ENCODE data around the gene SLC16A12.

The SLC16A12 gene

GRCh38 chr10:89476150-89476549 is 59.2 kb downstream of the SLC16A12 start:
- no peak overlapping the region for H3K27ac ChIP-seq (ENCODE audit: extremely low read depth, low read depth, low read length)
- CTCF ChIA-PET, result no interaction called here
- POLR2A ChIA-PET, result no interaction called here

GRCh38 chr10:89475591-89475998 is 59.8 kb downstream of the SLC16A12 start:
- ChIA-PET POLR2A (no interaction called here), CTCF (interaction anchor here (0.9 kb wide), 1 partner anchor 10 kb away, joined by 3 read pairs; no protein-coding TSS in a partner anchor)
- no peak overlapping the region for H3K27ac ChIP-seq (ENCODE audit: extremely low read depth, low read depth, low read length)
- H3K4me1 ChIP-seq (ENCODE audit: control insufficient read depth, insufficient read depth, low read length), result no peaks in the 10 kb centered on the region; the same call in 1 of the 2 replicates
- no peaks in the 10 kb centered on the region for H3K9me3 ChIP-seq (ENCODE audit: control insufficient read depth, insufficient read depth, low read depth, low read length)
- H3K4me3 ChIP-seq (ENCODE audit: low read depth, low read length), result no peak overlapping the region
- no peaks in the 10 kb centered on the region for H3K36me3 ChIP-seq (ENCODE audit: control insufficient read depth in 2 of 2, insufficient read depth in 1 of 2, low read length in 2 of 2)
- TF ChIP-seq ZNF423 (tag by site-specific recombination; IDR thresholded peaks at IDR 0.05), result no peak
- no peak for TF ChIP-seq ZNF561 (tag by site-specific recombination; IDR thresholded peaks at IDR 0.05; ENCODE audit: borderline replicate concordance)
- TF ChIP-seq YY2 (tag by site-specific recombination; IDR thresholded peaks at IDR 0.05), result no peak
- no peak for TF ChIP-seq ZNF2 (tag by site-specific recombination; IDR thresholded peaks at IDR 0.05)
- TF ChIP-seq GLIS1 (tag by site-specific recombination; IDR thresholded peaks at IDR 0.05), result no peak
- no peak for TF ChIP-seq MYNN (tag by site-specific recombination; IDR thresholded peaks at IDR 0.05; ENCODE audit: borderline replicate concordance)
- TF ChIP-seq HOXC10 (CRISPR knock-in tag; IDR thresholded peaks at IDR 0.05), result no peak
- no peak for TF ChIP-seq ZNF501 (tag by site-specific recombination; IDR thresholded peaks at IDR 0.05)
- TF ChIP-seq ZEB2 (tag by site-specific recombination; IDR thresholded peaks at IDR 0.05), result no peak
- TF ChIP-seq ZNF645 (tag by site-specific recombination; IDR thresholded peaks at IDR 0.05), result no peak
- no peak for TF ChIP-seq ZNF184 (tag by site-specific recombination; IDR thresholded peaks at IDR 0.05)
- no peak for TF ChIP-seq KLF10 (tag by site-specific recombination; IDR thresholded peaks at IDR 0.05)
- no peak for TF ChIP-seq ZNF610 (tag by site-specific recombination; IDR thresholded peaks at IDR 0.05; ENCODE audit: borderline replicate concordance)
- no peak for TF ChIP-seq ZFP37 (tag by site-specific recombination; IDR thresholded peaks at IDR 0.05)

More at GRCh38 chr10:89476150-89476549, 59.2 kb downstream of the SLC16A12 start:
- H3K4me3 ChIP-seq (ENCODE audit: low read depth, low read length), result no peak overlapping the region
- TF ChIP-seq ZNF658 (tag by site-specific recombination; IDR thresholded peaks at IDR 0.05) (no peak), ZNF600 (tag by site-specific recombination; IDR thresholded peaks at IDR 0.05) (no peak), SETDB1 (IDR thresholded peaks at IDR 0.05; ENCODE audit: insufficient read length, low read length) (no peak), ZNF76 (tag by site-specific recombination; IDR thresholded peaks at IDR 0.05; ENCODE audit: borderline replicate concordance, low read depth) (no peak), ZBTB11 (tag by site-specific recombination; conservative IDR thresholded peaks at IDR 0.05; ENCODE audit: low read depth) (no peak), ZNF138 (tag by site-specific recombination; IDR thresholded peaks at IDR 0.05; ENCODE audit: borderline replicate concordance) (no peak), BCL6B (tag by site-specific recombination; IDR thresholded peaks at IDR 0.05) (no peak), ZNF362 (tag by site-specific recombination; IDR thresholded peaks at IDR 0.05) (no peak), ZNF580 (tag by site-specific recombination; IDR thresholded peaks at IDR 0.05) (no peak), ZNF211 (tag by site-specific recombination; IDR thresholded peaks at IDR 0.05; ENCODE audit: low read depth) (no peak), ZBTB48 (tag by site-specific recombination; IDR thresholded peaks at IDR 0.05) (no peak), ZBTB8A (tag by site-specific recombination; IDR thresholded peaks at IDR 0.05) (no peak), ZNF350 (tag by site-specific recombination; IDR thresholded peaks at IDR 0.05) (no peak), ZNF2 (tag by site-specific recombination; IDR thresholded peaks at IDR 0.05) (no peak), ZNF19 (tag by site-specific recombination; IDR thresholded peaks at IDR 0.05; ENCODE audit: low read depth) (no peak), ZNF416 (tag by site-specific recombination; IDR thresholded peaks at IDR 0.05) (no peak), ZNF664 (tag by site-specific recombination; IDR thresholded peaks at IDR 0.05) (no peak), ZNF324 (tag by site-specific recombination; IDR thresholded peaks at IDR 0.05) (no peak), ZNF660 (tag by site-specific recombination; IDR thresholded peaks at IDR 0.05) (no peak)
- no peaks in the 10 kb centered on the region for H3K9me3 ChIP-seq (ENCODE audit: control insufficient read depth, insufficient read depth, low read depth, low read length)
- no peaks in the 10 kb centered on the region for H3K36me3 ChIP-seq (ENCODE audit: control insufficient read depth in 2 of 2, insufficient read depth in 1 of 2, low read length in 2 of 2)
- H3K4me1 ChIP-seq (ENCODE audit: control insufficient read depth, insufficient read depth, low read length), result no peaks in the 10 kb centered on the region; the same call in 1 of the 2 replicates
